Activated naive CD8-positive, alpha-beta T cell treated with anti-CD3 and anti-CD28 coated beads, Interleukin-2, amount 10 ng/mL, durations not matched to agents 7 days and 5 days (primary cell): ENCODE data around the gene CINP. TPM values are rescaled to one million over a fixed set of nuclear protein-coding genes. Genes with fewer than 3 reads are reported as not detected.
"Not testable (repeated sequence)": the region's sequence is repeated elsewhere in the genome, so short reads cannot be mapped to it uniquely, and the experiment has no call there.

Source experiments
- ATAC-seq: fragments of 150-1000 bp; cut with Tn5 transposase; one replicate; pipeline ENCODE4 v1.10.0; 2021; ENCODE audit warnings: low read depth, moderate library complexity
- POLR2A ChIA-PET: fragments of 350-600 bp; sonication (Branson Sonifier 250); formaldehyde crosslinking; loops from one replicate; lab custom pipeline; 2021; ENCODE audit warnings: antibody characterized with exemption; lab: Charles Lee
- DNase-seq: peaks from one replicate; pipeline ENCODE4 v3.0.0; 2021
- H3K27ac Mint-ChIP-seq: one replicate; pipeline ENCODE4 v1.8.0; 2022; ENCODE audit warnings: mild to moderate bottlenecking, mixed read lengths
- H3K27me3 Mint-ChIP-seq: one replicate; pipeline ENCODE4 v1.8.0; 2022; ENCODE audit warnings: mild to moderate bottlenecking, moderate library complexity, mixed read lengths
- H3K36me3 Mint-ChIP-seq: one replicate; pipeline ENCODE4 v1.8.0; 2021; ENCODE audit warnings: mild to moderate bottlenecking, mixed read lengths
- H3K4me1 Mint-ChIP-seq: one replicate; pipeline ENCODE4 v1.8.0; 2021; ENCODE audit warnings: mixed read lengths
- H3K4me3 Mint-ChIP-seq: one replicate; pipeline ENCODE4 v1.8.0; 2022; ENCODE audit warnings: mild to moderate bottlenecking, moderate library complexity, mixed read lengths
- H3K9me3 Mint-ChIP-seq: one replicate; pipeline ENCODE4 v1.8.0; 2021; ENCODE audit warnings: mixed read lengths
- total RNA-seq, 2 experiments: library from RNA; stranded (reverse); gene quantifications; one replicate each; pipeline ENCODE4 v1.2.3, GENCODE V29; 2021

The CINP gene
- total RNA-seq, 2 experiments from 2014 or later = 29.8 to 35.6 TPM

DNA sequence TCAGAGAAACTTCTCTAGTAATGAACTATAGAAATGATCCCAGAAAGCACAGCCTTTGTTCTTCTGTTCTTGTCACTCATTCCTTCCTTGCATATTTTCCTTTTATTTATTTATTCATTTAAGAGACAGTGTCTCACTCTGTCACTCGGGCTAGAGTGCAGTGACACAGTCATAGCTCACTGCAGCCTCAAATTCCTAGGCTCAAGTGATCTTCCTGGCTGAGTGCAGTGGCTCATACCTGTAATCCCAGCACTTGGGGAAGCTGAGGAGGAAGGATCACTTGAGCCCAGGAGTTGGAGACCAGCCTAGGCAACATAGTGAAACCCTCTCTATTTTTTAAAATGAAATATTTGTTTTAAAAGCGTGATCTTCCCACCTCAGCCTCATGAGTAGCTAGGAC, 11.6 kb upstream of the CINP start:
- Mint-ChIP-seq H3K4me3 (no peak overlapping the region), H3K4me1 (peaks cover 16% of the 10 kb centered on the region), H3K27me3 (no peaks in the 10 kb centered on the region), H3K27ac (no peak overlapping the region), H3K9me3 (no peaks in the 10 kb centered on the region), H3K36me3 (peaks cover 3% of the 10 kb centered on the region)
- POLR2A ChIA-PET = no interaction called here
- DNase-seq = no peak
- ATAC-seq = no peak

DNA sequence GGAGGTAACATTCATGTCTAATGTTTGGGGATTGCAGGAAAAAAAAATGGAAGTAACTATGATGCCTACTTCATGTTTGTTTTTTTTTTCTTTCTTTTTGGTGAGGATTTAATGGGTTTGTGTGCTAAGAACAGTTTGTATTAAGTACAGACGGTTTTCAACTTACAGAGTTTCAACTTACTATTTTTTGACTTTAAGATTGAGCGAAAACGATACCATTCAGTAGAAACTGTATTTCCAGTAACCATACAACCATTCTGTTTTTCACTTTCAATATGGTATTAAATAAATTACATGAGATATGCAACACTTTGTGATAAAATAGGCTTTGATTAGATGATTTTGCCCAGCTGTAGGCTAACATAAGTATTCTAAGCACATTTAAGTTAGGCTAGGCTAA, 10.4 kb upstream of the CINP start:
- H3K4me3 Mint-ChIP-seq = no peak overlapping the region
- no peak overlapping the region for H3K27ac Mint-ChIP-seq
- H3K27me3 Mint-ChIP-seq = no peaks in the 10 kb centered on the region
- POLR2A ChIA-PET = no interaction called here
- no peak for DNase-seq
- no peaks in the 10 kb centered on the region for H3K9me3 Mint-ChIP-seq
- peaks cover 3% of the 10 kb centered on the region for H3K36me3 Mint-ChIP-seq
- peaks cover 20% of the 10 kb centered on the region for H3K4me1 Mint-ChIP-seq
- ATAC-seq = no peak

DNA sequence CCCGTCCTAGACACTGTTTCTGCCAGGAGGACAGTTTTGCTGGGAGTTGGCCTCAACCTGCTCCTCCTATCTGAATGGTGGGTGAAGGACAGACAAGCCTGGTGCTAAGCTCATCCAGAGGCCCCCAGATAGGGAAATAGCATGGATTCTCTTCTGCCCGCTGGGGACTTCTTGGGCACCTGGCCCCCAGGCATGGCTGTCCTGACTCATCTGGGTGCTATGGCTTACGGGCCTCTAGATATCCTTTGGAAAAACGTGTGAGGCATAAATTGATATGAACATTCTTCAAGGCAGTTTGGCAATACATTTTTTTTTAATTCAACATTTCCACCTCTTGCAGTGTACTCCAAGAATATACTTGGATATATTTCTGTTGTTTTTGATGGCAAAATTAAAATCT, 8.7 kb upstream of the CINP start:
- POLR2A ChIA-PET = no interaction called here

DNA sequence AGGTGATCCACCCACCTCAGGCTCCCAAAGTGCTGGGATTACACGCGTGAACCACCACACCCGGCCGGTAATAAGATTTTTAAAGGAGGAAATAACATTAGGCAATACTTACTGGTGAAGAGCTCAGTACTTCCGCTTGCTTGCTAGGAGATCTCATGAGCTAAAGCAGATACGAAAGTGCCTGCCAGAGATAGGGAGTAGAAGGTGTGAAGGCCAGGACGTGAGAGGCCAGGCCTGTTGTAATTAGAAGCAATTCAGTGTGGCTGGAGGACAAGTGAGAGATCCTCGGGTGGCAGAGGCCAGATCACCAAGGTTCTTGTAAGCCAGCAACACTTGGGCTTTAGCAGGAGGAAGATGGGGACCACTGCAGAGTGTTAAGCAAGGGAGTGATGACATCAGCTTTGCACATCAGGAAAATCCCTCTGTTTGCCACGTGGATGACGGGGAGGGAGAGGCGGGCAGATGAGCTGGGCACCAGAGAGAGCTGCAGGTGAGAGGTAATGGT, 7.7 kb upstream of the CINP start:
- H3K27me3 Mint-ChIP-seq = no peaks in the 10 kb centered on the region

More for the DNA sequence above, 8.7 kb upstream of the CINP start:
- H3K4me1 Mint-ChIP-seq = peaks cover 19% of the 10 kb centered on the region
- H3K27me3 Mint-ChIP-seq = no peaks in the 10 kb centered on the region
- ATAC-seq (no peak), DNase-seq (no peak)
- no peaks in the 10 kb centered on the region for H3K9me3 Mint-ChIP-seq
- no peak overlapping the region for H3K4me3 Mint-ChIP-seq
- peaks cover 3% of the 10 kb centered on the region for H3K36me3 Mint-ChIP-seq
- H3K27ac Mint-ChIP-seq = no peak overlapping the region

DNA sequence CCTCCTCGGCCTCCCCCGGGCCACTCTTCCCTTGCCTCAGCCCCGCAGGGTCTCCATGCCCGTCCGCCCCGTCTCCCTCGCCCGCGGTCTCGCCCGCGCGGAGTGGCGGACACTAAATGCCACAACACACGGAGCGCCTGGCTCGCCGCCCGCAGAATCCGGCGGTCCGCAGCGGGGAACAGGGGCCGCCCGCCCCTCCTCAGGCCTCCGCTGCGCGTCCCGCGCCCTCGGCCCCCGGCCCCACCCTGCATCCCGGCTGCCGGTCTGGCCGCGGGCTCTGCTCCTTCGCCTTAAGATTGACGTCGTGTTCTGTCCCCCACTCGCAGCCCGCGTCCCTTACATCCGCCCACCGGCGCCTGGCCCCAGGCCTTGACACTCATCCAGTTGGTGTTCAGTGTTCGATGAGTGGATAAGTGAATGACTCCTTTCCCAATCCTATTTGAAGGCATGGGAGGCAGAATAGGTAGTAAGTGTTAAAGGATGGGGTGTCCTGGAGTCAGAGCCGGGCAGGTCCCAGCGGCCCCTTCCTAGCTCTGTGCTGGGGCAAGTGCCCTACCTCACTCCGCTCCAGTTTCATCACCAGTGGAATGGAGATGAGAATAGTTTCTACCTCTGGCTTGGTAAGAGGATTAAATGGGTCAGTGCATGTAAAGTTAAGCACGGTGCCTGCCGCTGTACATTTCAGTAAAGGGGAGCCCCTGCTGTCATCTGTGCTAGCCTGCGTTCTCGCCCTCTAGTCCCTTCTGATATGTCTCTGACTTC, 673 bp upstream of the CINP start:
- no peaks in the 10 kb centered on the region for H3K9me3 Mint-ChIP-seq
- peaks cover 2% of the 10 kb centered on the region for H3K36me3 Mint-ChIP-seq
- POLR2A ChIA-PET = interaction anchor here (0.8 to 1.9 kb wide), 8 partner anchors 31 to 223 kb away, joined by 3 to 13 read pairs (median 3); partner anchors contain the start of genes ANKRD9, WDR20 and ZNF839
- H3K27me3 Mint-ChIP-seq = no peaks in the 10 kb centered on the region
- H3K4me3 Mint-ChIP-seq = no peak overlapping the region
- H3K27ac Mint-ChIP-seq = peak overlapping the region; percentile 86
- ATAC-seq = peak; percentile 16
- peaks cover 32% of the 10 kb centered on the region for H3K4me1 Mint-ChIP-seq
- peak; percentile 62 for DNase-seq

More for the DNA sequence above, 7.7 kb upstream of the CINP start:
- Mint-ChIP-seq H3K4me3 (no peak overlapping the region), H3K27ac (no peak overlapping the region), H3K9me3 (no peaks in the 10 kb centered on the region), H3K36me3 (peaks cover 5% of the 10 kb centered on the region), H3K4me1 (peaks cover 19% of the 10 kb centered on the region)
- POLR2A ChIA-PET = no interaction called here
- DNase-seq = no peak
- no peak for ATAC-seq

DNA sequence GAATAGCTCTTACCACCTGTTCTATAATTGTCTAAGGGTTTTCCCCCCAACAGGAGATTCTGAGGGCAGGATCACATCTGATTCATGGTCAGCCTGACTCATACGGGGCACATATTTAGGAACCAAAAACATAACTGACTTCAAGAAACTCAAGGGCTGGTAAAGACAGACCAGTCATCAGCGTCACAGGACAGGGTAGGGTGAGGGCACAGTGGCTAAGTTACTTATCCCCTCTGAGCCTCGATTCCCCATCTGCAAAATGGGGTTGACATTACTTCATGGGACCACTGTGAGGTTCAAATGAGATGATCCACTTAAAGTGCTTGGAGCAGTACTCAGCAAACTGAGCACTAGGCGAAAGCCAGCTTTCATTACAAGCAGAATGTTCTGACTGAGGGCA, 606 bp downstream of the CINP start:
- peak; percentile 17 for ATAC-seq
- Mint-ChIP-seq H3K9me3 (no peaks in the 10 kb centered on the region), H3K4me1 (peaks cover 26% of the 10 kb centered on the region), H3K27ac (peak overlapping the region; percentile 86), H3K36me3 (peaks cover 2% of the 10 kb centered on the region), H3K4me3 (peak overlapping the region; percentile 91), H3K27me3 (no peaks in the 10 kb centered on the region)
- POLR2A ChIA-PET = interaction anchor here (0.7 to 1.9 kb wide), 9 partner anchors 10 to 222 kb away, joined by 3 to 13 read pairs (median 3); partner anchors contain the start of genes ANKRD9, WDR20 and ZNF839
- DNase-seq = no peak

DNA sequence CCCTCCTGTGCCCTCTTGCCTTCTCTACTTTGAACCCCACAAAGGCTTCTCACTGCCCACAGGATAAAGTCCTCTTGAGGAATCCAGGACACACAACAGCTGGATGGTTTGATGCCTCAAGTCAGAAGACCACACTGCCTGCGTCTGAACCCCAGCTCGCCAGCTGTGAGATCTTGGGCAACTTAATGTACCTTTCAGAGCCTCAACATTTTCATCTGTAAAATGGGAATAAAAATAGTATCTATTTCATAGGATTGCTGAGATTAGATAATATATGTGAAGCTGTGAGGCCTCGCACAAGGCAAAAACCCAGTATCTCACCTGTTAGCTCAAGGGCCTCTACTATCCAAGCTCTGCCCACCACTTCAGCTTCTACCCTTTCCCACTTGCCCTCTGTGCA, 2.3 kb downstream of the CINP start:
- Mint-ChIP-seq H3K9me3 (no peaks in the 10 kb centered on the region), H3K27me3 (no peaks in the 10 kb centered on the region), H3K4me1 (peaks cover 24% of the 10 kb centered on the region), H3K36me3 (peaks cover 2% of the 10 kb centered on the region), H3K27ac (no peak overlapping the region), H3K4me3 (no peak overlapping the region)
- POLR2A ChIA-PET = no interaction called here
- DNase-seq (no peak), ATAC-seq (no peak)

DNA sequence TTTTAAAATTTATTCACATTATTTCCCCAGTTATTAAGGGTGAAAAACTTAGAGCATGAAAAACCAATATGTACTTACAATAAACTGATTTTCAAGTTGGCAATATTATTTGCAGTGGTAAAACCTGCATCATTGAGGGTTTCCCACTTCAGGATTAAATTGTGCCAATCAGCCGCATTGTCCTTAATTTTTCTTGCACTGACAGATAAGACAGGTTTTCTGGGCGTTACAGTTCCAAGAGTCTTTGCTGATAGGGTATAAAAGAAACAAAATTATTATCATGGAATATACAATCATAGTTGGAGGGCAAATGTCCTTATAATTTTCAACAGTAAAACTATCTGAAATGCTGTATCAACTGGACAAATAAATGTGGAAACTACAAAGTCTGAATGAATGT, 3.3 kb downstream of the CINP start:
- Mint-ChIP-seq H3K27me3 (no peaks in the 10 kb centered on the region), H3K4me1 (peaks cover 24% of the 10 kb centered on the region), H3K4me3 (no peak overlapping the region), H3K36me3 (peaks cover 6% of the 10 kb centered on the region), H3K9me3 (no peaks in the 10 kb centered on the region), H3K27ac (no peak overlapping the region)
- POLR2A ChIA-PET = no interaction called here
- no peak for DNase-seq
- no peak for ATAC-seq

DNA sequence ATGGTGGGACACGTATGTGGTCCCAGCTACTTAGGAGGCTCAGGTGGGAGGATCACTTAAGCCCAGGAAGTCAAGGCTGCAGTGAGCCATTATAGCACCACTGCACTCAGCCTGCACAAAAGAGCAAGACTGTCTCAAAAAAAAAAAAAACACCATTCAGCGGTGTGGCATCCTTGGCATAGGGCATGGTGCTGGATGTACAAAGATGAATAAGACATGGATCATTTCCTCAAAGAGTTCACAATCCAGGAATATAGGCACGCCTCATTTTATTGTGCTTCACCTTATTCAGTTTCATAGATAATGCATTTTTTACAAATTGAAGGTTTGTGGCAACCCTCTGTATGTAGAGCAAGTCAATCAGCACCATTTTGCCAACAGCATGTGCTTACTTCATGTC, 6.4 kb downstream of the CINP start:
- peaks cover 13% of the 10 kb centered on the region for H3K4me1 Mint-ChIP-seq
- POLR2A ChIA-PET = no interaction called here
- no peaks in the 10 kb centered on the region for H3K27me3 Mint-ChIP-seq
- no peaks in the 10 kb centered on the region for H3K9me3 Mint-ChIP-seq
- H3K27ac Mint-ChIP-seq = no peak overlapping the region
- DNase-seq (no peak), ATAC-seq (no peak)
- peaks cover 9% of the 10 kb centered on the region for H3K36me3 Mint-ChIP-seq
- no peak overlapping the region for H3K4me3 Mint-ChIP-seq

DNA sequence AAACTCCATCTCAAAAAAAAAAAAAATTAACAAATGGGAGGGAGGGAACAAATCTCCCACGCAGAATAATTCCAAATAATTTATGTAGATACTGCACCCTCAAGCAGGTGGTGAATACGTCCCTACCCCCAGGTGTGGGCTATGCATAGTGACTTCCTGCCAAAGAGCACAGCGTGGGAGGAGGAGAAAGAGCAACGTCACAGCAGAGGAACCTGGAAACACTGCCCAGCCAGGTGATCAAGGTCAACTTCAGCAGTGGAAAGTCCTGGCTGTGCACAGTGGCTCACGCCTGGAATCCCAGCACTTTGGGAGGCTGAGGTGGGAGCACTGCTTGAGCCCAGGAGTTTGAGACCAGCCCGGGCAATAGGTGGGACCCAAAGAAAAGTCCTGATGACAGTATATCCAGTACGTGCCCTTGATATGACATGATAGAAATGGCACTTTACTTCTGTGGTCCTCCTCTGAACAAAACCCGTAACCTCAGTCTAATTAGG, 9.5 kb downstream of the CINP start:
- peaks cover 4% of the 10 kb centered on the region for H3K4me1 Mint-ChIP-seq
- H3K27ac Mint-ChIP-seq = no peak overlapping the region
- H3K36me3 Mint-ChIP-seq = peaks cover 18% of the 10 kb centered on the region
- H3K27me3 Mint-ChIP-seq = no peaks in the 10 kb centered on the region
- ATAC-seq (no peak), DNase-seq (no peak)
- H3K9me3 Mint-ChIP-seq = no peaks in the 10 kb centered on the region
- no peak overlapping the region for H3K4me3 Mint-ChIP-seq
- POLR2A ChIA-PET = interaction anchor here (1.4 kb wide), 1 partner anchor 9 kb away, joined by 4 read pairs; the partner anchor contains the start of genes CINP and TECPR2

DNA sequence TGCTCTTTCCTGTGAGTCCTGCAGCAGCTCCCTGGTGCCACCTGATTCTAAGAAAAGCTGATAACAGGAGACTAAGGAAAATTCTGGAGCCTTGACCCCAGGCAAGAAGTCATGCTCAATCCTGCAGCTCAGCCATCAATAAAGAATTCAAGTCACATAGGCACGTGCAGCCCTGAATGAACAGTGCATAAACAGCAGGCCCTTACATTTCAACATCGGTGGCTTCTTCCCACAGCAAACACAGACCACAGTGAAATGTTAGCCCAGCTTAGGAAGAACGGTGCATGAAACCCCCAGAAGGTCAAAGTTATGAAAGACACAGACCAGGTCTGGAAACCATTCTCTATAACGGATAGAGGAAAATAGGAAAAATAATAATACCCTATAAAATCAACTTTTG, 10.5 kb downstream of the CINP start:
- ATAC-seq = no peak
- Mint-ChIP-seq H3K27me3 (no peaks in the 10 kb centered on the region), H3K36me3 (peaks cover 20% of the 10 kb centered on the region), H3K4me1 (peaks cover 2% of the 10 kb centered on the region), H3K27ac (no peak overlapping the region), H3K9me3 (no peaks in the 10 kb centered on the region), H3K4me3 (no peak overlapping the region)
- no peak for DNase-seq
- POLR2A ChIA-PET = interaction anchor here (1.4 kb wide), 1 partner anchor 10 kb away, joined by 4 read pairs; the partner anchor contains the start of genes CINP and TECPR2

DNA sequence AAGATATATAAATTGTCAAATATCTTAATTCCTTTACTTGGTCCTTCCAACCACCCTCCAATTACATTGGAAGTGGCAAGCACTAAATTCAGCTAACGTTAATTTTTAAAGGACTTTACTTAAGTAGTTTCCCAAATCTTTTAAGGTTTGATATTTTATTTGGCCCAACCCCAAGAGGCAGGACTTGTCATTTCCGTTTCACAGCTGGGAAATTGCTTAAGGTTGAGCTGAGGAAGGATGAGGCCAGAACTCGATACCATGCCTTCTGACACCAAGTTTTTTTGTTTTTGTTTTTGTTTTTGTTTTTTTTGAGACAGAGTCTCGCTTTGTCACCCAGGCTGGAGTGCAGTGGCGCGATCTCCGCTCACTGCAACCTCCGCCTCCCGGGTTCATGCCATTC, 11.1 kb downstream of the CINP start:
- ATAC-seq, H3K4me1 Mint-ChIP-seq, DNase-seq, H3K9me3 Mint-ChIP-seq, H3K4me3 Mint-ChIP-seq, H3K27ac Mint-ChIP-seq, H3K27me3 Mint-ChIP-seq: not testable (repeated sequence)
- H3K36me3 Mint-ChIP-seq = peaks cover 20% of the 10 kb centered on the region
- POLR2A ChIA-PET = interaction anchor here (1.4 kb wide), 1 partner anchor 10 kb away, joined by 4 read pairs; the partner anchor contains the start of genes CINP and TECPR2

DNA sequence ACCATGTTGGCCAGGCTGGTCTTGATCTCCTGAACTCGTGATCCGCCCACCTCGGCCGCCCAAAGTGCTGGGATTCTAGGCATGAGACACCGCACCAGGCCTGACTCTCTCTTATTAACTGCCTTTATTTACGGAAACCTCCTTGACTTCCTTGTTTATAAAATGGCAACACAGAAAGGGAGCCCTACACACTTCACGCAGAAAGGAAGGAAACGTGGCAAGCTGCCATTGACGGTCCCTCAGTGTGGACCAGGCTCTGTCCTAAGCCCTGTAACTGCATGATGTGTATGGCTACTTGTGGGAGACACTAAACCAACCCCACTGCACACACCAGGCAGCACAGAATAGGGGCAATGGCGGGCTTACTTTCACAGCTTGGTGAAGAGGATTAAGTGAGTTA, 11.7 kb downstream of the CINP start:
- no peak for DNase-seq
- H3K4me3 Mint-ChIP-seq = no peak overlapping the region
- POLR2A ChIA-PET = no interaction called here
- H3K4me1 Mint-ChIP-seq = peaks cover 2% of the 10 kb centered on the region
- H3K36me3 Mint-ChIP-seq = peaks cover 20% of the 10 kb centered on the region
- no peaks in the 10 kb centered on the region for H3K27me3 Mint-ChIP-seq
- H3K27ac Mint-ChIP-seq = peak overlapping the region; percentile 38
- no peaks in the 10 kb centered on the region for H3K9me3 Mint-ChIP-seq
- ATAC-seq = no peak

DNA sequence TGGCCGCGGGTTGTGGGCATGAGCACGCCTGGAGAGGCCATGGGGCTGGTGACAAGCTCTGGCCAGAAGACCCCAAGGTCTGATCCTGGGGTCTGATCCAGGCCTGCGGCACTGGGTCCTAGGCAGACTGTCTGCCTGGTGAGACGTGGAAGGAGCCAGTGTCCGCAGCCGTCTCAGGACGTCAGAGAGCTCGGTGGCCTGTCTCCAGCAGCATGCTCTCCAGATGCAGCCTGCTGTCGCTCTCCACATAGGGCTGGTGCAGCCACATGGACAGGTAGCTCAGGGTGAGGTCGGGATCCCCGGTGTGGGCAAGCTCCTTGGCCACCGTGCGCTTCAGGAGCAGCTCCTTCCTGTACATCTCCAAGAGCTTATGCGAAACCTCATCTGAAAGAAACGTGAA, 14.3 kb downstream of the CINP start:
- POLR2A ChIA-PET = no interaction called here
- Mint-ChIP-seq H3K4me1 (peaks cover 2% of the 10 kb centered on the region), H3K27ac (no peak overlapping the region), H3K4me3 (no peak overlapping the region), H3K36me3 (peaks cover 11% of the 10 kb centered on the region), H3K9me3 (no peaks in the 10 kb centered on the region), H3K27me3 (no peaks in the 10 kb centered on the region)
- ATAC-seq (no peak), DNase-seq (no peak)
